Midbrain (tissue), 1 donor: ENCODE data around the gene ATRNL1.

Experiments used
- DNase-seq: peaks from one replicate; lab custom pipeline; 2025; lab: John Stamatoyannopoulos, UW

Gene ATRNL1

GRCh38 chr10:115981081-115981480, 887.9 kb downstream of the ATRNL1 start:
- DNase-seq = no peak

- DNase-seq = no peak
Observed at GRCh38 chr10:115982076-115982475, 888.9 kb downstream of the ATRNL1 start.

GRCh38 chr10:115982526-115982925, 889.4 kb downstream of the ATRNL1 start:
- DNase-seq = no peak

GRCh38 chr10:115985786-115986185, 892.6 kb downstream of the ATRNL1 start:
- DNase-seq = no peak

GRCh38 chr10:115988380-115988779, 895.2 kb downstream of the ATRNL1 start:
- no peak for DNase-seq

- DNase-seq = no peak
Observed at GRCh38 chr10:115989621-115990020, 896.5 kb downstream of the ATRNL1 start.

GRCh38 chr10:115992236-115992986, 899.2 kb downstream of the ATRNL1 start:
- no peak for DNase-seq

- no peak for DNase-seq
Observed at GRCh38 chr10:115996031-115996430, 902.9 kb downstream of the ATRNL1 start.

GRCh38 chr10:115998301-115998700, 905.1 kb downstream of the ATRNL1 start:
- no peak for DNase-seq
